Measurements from ENCODE around the gene ATL1.

Gene ATL1

GRCh38 chr14:50668826-50669143, 108.8 kb downstream of the ATL1 start:
- H3K4me2 ChIP-seq (ENCODE audit: low read depth, low read length, poor library complexity, severe bottlenecking), result peak overlapping the region; percentile 77
- peaks cover 6% of the 10 kb centered on the region; the same call in 1 of the 2 replicates for H3F3A ChIP-seq (ENCODE audit: low read depth)
- H3K79me2 ChIP-seq (ENCODE audit: insufficient read depth, low read length), result peaks cover 25% of the 10 kb centered on the region
- peak overlapping the region; percentile 69 for H3K9ac ChIP-seq (ENCODE audit: low read depth, low read length, poor library complexity, severe bottlenecking)
- H3K4me3 ChIP-seq (ENCODE audit: low read length, poor library complexity, severe bottlenecking), result peak overlapping the region; percentile 77
- no peak for TF ChIP-seq CTCF (conservative IDR thresholded peaks at IDR 0.05; ENCODE audit: low read length)
- TF ChIP-seq EZH2phosphoT487 (IDR thresholded peaks at IDR 0.05; ENCODE audit: borderline replicate concordance), result no peak
- H3K9me2 ChIP-seq (replicated peaks; ENCODE audit: low read depth, low read length), result no peaks in the 10 kb centered on the region
- H3K9me3 ChIP-seq (ENCODE audit: insufficient read depth, low read depth, low read length), result no peaks in the 10 kb centered on the region
- H3K4me1 ChIP-seq (ENCODE audit: insufficient read depth, low read length, poor library complexity, severe bottlenecking), result peaks cover 32% of the 10 kb centered on the region
- peaks cover 9% of the 10 kb centered on the region for H4K20me1 ChIP-seq (ENCODE audit: insufficient read depth, low read length, poor library complexity, severe bottlenecking)
- H3K36me3 ChIP-seq (ENCODE audit: insufficient read depth, low read length), result no peaks in the 10 kb centered on the region
- H3K27me3 ChIP-seq (ENCODE audit: insufficient read depth, low read length, poor library complexity, severe bottlenecking), result no peaks in the 10 kb centered on the region
- peak overlapping the region; percentile 98 for H2AFZ ChIP-seq (ENCODE audit: low read length)

DNA sequence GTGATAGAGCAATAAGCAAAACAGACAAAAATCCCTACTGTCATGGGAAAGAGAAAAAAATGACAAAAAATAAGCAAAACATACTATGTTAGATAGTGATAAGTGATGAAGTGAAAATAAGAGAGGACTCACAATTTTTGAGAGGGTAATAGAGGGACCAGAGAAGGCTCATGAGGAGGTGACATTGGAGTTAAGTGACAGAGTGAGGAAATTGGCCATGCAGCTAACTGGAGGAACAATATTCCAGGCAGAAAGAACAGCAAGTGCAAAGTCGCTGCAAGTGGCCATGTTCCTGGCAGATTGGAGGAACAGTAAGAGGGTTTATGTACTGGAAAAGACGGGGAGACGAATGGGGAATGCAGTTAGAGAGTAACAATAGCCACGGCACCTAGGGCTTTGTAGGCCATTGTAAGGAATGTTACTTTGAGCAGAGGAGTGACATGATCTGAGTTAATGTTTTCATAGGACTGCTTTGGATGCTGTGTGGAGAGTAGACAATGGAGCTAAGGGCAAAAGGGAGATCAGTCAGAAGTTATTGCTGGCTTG, 109.6 kb downstream of the ATL1 start:
- Histone ChIP-seq H2AFZ (ENCODE audit: low read length) (peak overlapping the region; percentile 34; the same call in 1 of the 2 replicates), H3K9ac (ENCODE audit: low read depth, low read length, poor library complexity, severe bottlenecking) (no peak overlapping the region)

DNA sequence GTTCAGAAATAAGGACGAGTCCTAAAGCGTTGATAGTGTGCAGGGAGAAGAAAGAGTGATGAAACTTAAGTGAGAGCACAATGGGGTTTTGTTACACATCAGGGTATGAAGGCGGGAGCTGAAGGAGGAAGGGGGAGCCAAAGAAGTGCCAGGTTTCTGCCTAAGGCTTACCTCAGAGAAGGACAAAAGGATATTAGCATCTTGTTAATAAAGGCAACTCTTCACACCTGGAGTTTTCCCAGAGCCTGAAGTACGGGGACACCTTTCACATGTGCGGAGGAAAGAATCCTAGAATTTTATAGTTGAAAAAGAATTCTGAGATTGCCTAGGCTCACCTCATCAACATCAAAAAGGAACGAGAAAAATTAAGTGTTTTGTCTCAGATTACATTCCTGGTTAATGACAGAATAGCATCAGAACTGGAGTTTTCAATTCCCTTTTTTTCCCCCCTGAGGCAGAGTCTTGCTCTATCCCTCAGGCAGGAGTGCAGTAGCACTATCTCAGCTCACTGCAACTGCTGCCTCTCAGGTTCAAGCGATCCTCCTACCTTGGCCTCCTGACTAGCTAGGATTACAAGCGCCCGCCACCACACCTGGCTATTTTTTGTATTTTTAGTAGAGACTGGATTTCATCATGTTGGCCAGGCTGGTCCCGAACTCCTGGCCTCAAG, 110.4 kb downstream of the ATL1 start:
- TF ChIP-seq CTCF (conservative IDR thresholded peaks at IDR 0.05; ENCODE audit: low read length) (no peak), EZH2phosphoT487 (IDR thresholded peaks at IDR 0.05; ENCODE audit: borderline replicate concordance) (no peak)
- H3F3A ChIP-seq (ENCODE audit: low read depth), result peaks cover 6% of the 10 kb centered on the region; the same call in 1 of the 2 replicates
- no peak overlapping the region for H2AFZ ChIP-seq (ENCODE audit: low read length)
- no peaks in the 10 kb centered on the region for H3K36me3 ChIP-seq (ENCODE audit: insufficient read depth, low read length)
- H3K4me2 ChIP-seq (ENCODE audit: low read depth, low read length, poor library complexity, severe bottlenecking), result no peak overlapping the region
- peaks cover 9% of the 10 kb centered on the region for H4K20me1 ChIP-seq (ENCODE audit: insufficient read depth, low read length, poor library complexity, severe bottlenecking)
- no peaks in the 10 kb centered on the region for H3K27me3 ChIP-seq (ENCODE audit: insufficient read depth, low read length, poor library complexity, severe bottlenecking)
- H3K4me3 ChIP-seq (ENCODE audit: low read length, poor library complexity, severe bottlenecking), result no peak overlapping the region
- peaks cover 24% of the 10 kb centered on the region for H3K79me2 ChIP-seq (ENCODE audit: insufficient read depth, low read length)
- H3K4me1 ChIP-seq (ENCODE audit: insufficient read depth, low read length, poor library complexity, severe bottlenecking), result peaks cover 32% of the 10 kb centered on the region
- no peaks in the 10 kb centered on the region for H3K9me2 ChIP-seq (replicated peaks; ENCODE audit: low read depth, low read length)
- H3K9me3 ChIP-seq (ENCODE audit: insufficient read depth, low read depth, low read length), result no peaks in the 10 kb centered on the region
- no peak overlapping the region for H3K9ac ChIP-seq (ENCODE audit: low read depth, low read length, poor library complexity, severe bottlenecking)

More for the DNA sequence above, 109.6 kb downstream of the ATL1 start:
- Histone ChIP-seq H3K4me3 (ENCODE audit: low read length, poor library complexity, severe bottlenecking) (no peak overlapping the region), H3F3A (ENCODE audit: low read depth) (peaks cover 6% of the 10 kb centered on the region; the same call in 1 of the 2 replicates), H3K9me3 (ENCODE audit: insufficient read depth, low read depth, low read length) (no peaks in the 10 kb centered on the region), H3K9me2 (replicated peaks; ENCODE audit: low read depth, low read length) (no peaks in the 10 kb centered on the region), H3K27me3 (ENCODE audit: insufficient read depth, low read length, poor library complexity, severe bottlenecking) (no peaks in the 10 kb centered on the region), H3K36me3 (ENCODE audit: insufficient read depth, low read length) (no peaks in the 10 kb centered on the region), H3K4me2 (ENCODE audit: low read depth, low read length, poor library complexity, severe bottlenecking) (peak overlapping the region; percentile 77), H4K20me1 (ENCODE audit: insufficient read depth, low read length, poor library complexity, severe bottlenecking) (peaks cover 9% of the 10 kb centered on the region), H3K4me1 (ENCODE audit: insufficient read depth, low read length, poor library complexity, severe bottlenecking) (peaks cover 32% of the 10 kb centered on the region), H3K79me2 (ENCODE audit: insufficient read depth, low read length) (peaks cover 25% of the 10 kb centered on the region)
- no peak for TF ChIP-seq EZH2phosphoT487 (IDR thresholded peaks at IDR 0.05; ENCODE audit: borderline replicate concordance)
- TF ChIP-seq CTCF (conservative IDR thresholded peaks at IDR 0.05; ENCODE audit: low read length), result no peak
